Testis (tissue), 3 donors: Measurements from ENCODE around the gene BSN. TPM values are rescaled to one million over a fixed set of nuclear protein-coding genes. Genes with fewer than 3 reads are reported as not detected.

Source experiments
- DNase-seq: peaks from one replicate; pipeline ENCODE4 v3.0.0-alpha.2; 2019
- H3K27ac ChIP-seq, 2 donors: fragments of 200-600 bp; sonication (generic); one replicate each; pipeline ENCODE4 v1.5.1; 2019
- H3K27me3 ChIP-seq: fragments of 200-600 bp; sonication (generic); one replicate; pipeline ENCODE4 v1.5.1; 2019
- H3K36me3 ChIP-seq: fragments of 200-600 bp; sonication (generic); one replicate; pipeline ENCODE4 v1.5.1; 2017; ENCODE audit warnings: low read depth; ENCODE audit errors: missing control alignments
- H3K4me1 ChIP-seq: fragments of 200-600 bp; sonication (generic); one replicate; pipeline ENCODE4 v1.5.1; 2019
- H3K4me3 ChIP-seq, 2 donors: fragments of 200-600 bp; sonication (generic); one replicate each; pipeline ENCODE4 v1.5.1; 2017 to 2019
- H3K9me3 ChIP-seq: fragments of 200-600 bp; sonication (generic); one replicate; pipeline ENCODE4 v1.5.1; 2017
- CTCF ChIP-seq, 3 experiments: fragments of 450-650 bp in 2 of 3; fragments of 200-600 bp in 1 of 3; sonication (generic) in 1 of 3; IDR thresholded peaks; one replicate each; pipeline ENCODE4 v1.5.1; 2016 to 2019; ENCODE audit warnings: antibody characterized with exemption in 3 of 3, mild to moderate bottlenecking in 2 of 3, moderate library complexity in 1 of 3
- POLR2A ChIP-seq: fragments of 450-650 bp; IDR thresholded peaks from one replicate; pipeline ENCODE4 v1.6.1; 2017; ENCODE audit warnings: antibody characterized with exemption, mild to moderate bottlenecking, moderate library complexity
- WGBS, 2 donors: methylation state at CpG; one replicate each; pipeline ENCODE4 v1.1.5; 2018; 5-methylcytosine and 5-hydroxymethylcytosine counted together
- intact Hi-C: fragments of 100-400 bp; cut with DNase I; formaldehyde crosslinking; loops from one replicate; pipeline ENCODE4 v1.15.1; 2023; ENCODE audit warnings: low total_unique reads
- polyA plus RNA-seq: library from polyadenylated mRNA; stranded (reverse); fragments of 350-450 nt; fragmentation: Illumina TruSeq; extraction: RNeasy Lipid Tissue Mini Kit (QIAGEN cat#74804); gene quantifications from one replicate; pipeline ENCODE4 v1.2.3, GENCODE V29; 2014; ENCODE audit warnings: low read depth, low replicate concordance; ENCODE audit not compliant: insufficient read depth
- total RNA-seq, 2 donors: library from RNA; depleted of rRNA; stranded (reverse); fragments of >200 nt; gene quantifications; one replicate each; pipeline ENCODE4 v1.2.3, GENCODE V29; 2016

BSN gene
- total and polyA plus RNA-seq, 3 donors from 2014 or later, result 9.9 to 25.3 (median 18.9) TPM

- Histone ChIP-seq H3K4me3 (no peak overlapping the region), H3K36me3 (no peaks in the 10 kb centered on the region), H3K27me3 (no peaks in the 10 kb centered on the region), H3K9me3 (no peaks in the 10 kb centered on the region), H3K4me1 (no peaks in the 10 kb centered on the region), H3K27ac (no peak overlapping the region)
- TF ChIP-seq CTCF (IDR thresholded peaks at IDR 0.05), result no peak
- intact Hi-C loops, result no loop called here
- WGBS, 2 donors, result 91 to 100% methylated on average over 1 of the region's 1 CpG
- no peak for DNase-seq
Measured at GRCh38 chr3:49600781-49601180, 46.5 kb downstream of the BSN start.

- 87 to 91% methylated on average over 5 of the region's 5 CpGs for WGBS, 2 donors
- Histone ChIP-seq H3K4me1 (no peaks in the 10 kb centered on the region), H3K36me3 (no peaks in the 10 kb centered on the region), H3K27ac (no peak overlapping the region), H3K9me3 (no peaks in the 10 kb centered on the region), H3K4me3 (no peak overlapping the region), H3K27me3 (no peaks in the 10 kb centered on the region)
- DNase-seq, result no peak
- TF ChIP-seq POLR2A (no peak), CTCF (IDR thresholded peaks at IDR 0.05) (no peak)
- intact Hi-C loops, result no loop called here
Measured at GRCh38 chr3:49601358-49602048, 47.2 kb downstream of the BSN start.

DNA sequence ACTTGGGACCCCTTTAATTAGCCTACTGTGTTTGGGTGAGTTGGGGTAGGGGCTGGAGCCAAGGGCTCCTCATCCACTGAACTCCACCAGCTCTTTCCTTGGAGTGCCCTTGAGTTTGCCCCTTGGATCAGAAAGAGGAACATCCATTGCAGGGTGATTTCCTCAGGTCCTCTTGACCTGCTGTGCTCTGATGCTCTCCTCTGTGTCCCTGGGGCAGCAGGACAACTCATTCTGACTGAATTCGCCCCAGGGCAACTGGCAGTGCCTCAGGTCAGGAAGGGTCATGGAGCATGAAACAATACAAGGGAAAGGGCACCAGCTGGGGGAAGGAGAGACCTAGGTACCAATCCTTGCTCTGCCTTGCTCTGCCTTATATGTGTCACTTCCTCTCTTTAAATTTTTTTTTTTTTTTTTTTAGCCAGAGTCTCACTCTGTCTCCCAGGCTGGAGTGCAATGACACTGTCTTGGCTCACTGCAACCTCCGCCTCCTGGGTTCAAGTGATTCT is 47.8 kb downstream of the BSN start:
- Histone ChIP-seq H3K27ac (no peak overlapping the region), H3K36me3 (no peaks in the 10 kb centered on the region), H3K4me3 (no peak overlapping the region), H3K4me1 (no peaks in the 10 kb centered on the region), H3K9me3 (no peaks in the 10 kb centered on the region), H3K27me3 (no peaks in the 10 kb centered on the region)
- DNase-seq, result no peak
- WGBS, 2 donors, result 91 to 94% methylated on average over 2 of the region's 2 CpGs
- TF ChIP-seq CTCF (IDR thresholded peaks at IDR 0.05), result no peak
- TF ChIP-seq POLR2A, result no peak
- intact Hi-C loops, result no loop called here

DNA sequence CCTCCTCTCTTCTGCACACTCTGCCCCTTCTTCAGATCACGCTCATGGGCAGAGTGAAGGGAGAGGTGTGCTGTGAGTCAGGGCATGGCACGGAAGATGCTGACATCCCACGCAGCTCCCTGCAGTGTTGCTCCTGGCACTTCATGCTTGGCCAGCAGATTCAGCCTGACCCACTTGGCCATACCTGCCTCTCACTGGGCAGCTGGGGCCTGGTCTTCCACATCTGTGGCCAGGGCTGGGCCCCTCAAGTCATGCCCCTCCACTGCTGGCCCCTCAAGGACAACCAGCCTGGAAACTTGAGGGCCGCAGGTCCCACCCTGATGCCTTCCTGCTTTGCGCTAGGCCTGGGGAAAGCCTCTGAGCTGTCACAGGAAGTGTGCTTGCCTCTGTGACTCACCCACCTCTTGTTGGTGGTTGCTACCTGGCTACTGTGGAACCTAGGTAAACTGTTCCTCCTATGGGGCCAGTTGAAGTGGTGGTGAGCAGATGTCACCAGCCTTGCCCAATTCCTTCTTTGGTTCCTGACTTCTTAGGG is 48.7 kb downstream of the BSN start:
- Histone ChIP-seq H3K4me3 (no peak overlapping the region), H3K4me1 (no peaks in the 10 kb centered on the region), H3K9me3 (no peaks in the 10 kb centered on the region), H3K27me3 (no peaks in the 10 kb centered on the region), H3K36me3 (no peaks in the 10 kb centered on the region), H3K27ac (no peak overlapping the region)
- no peak for DNase-seq
- TF ChIP-seq CTCF (IDR thresholded peaks at IDR 0.05) (no peak), POLR2A (no peak)
- 91 to 92% methylated on average over 4 to 5 of the region's 5 CpGs for WGBS, 2 donors
- intact Hi-C loops, result no loop called here

DNA sequence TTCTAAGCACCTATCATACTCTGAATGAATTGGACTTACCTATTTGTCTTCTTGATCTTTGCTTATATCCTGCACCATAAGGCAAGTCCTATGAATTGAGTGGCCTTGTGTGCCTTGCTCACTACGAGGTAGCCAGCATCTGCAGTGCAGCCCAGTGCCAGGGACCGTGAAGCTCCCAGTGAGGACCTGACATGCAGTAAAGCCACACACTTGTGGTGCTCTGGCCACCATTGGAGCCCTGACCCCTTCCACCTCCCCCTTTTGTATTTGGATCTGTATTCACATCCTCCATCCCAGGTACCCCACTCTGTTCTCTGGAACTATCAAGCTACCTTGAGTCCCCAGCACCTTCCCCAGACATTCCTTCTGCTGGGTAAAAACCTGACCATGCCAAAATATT is 52.1 kb downstream of the BSN start:
- no peaks in the 10 kb centered on the region for H3K27me3 ChIP-seq
- no peaks in the 10 kb centered on the region for H3K36me3 ChIP-seq
- no peak for DNase-seq
- TF ChIP-seq POLR2A (no peak), CTCF (IDR thresholded peaks at IDR 0.05) (no peak)
- no peak overlapping the region for H3K4me3 ChIP-seq
- intact Hi-C loops, result no loop called here
- 77 to 89% methylated on average over 2 of the region's 2 CpGs for WGBS, 2 donors
- no peaks in the 10 kb centered on the region for H3K9me3 ChIP-seq
- no peak overlapping the region for H3K27ac ChIP-seq
- no peaks in the 10 kb centered on the region for H3K4me1 ChIP-seq
